Measurements from ENCODE around the gene TRO.

DNA sequence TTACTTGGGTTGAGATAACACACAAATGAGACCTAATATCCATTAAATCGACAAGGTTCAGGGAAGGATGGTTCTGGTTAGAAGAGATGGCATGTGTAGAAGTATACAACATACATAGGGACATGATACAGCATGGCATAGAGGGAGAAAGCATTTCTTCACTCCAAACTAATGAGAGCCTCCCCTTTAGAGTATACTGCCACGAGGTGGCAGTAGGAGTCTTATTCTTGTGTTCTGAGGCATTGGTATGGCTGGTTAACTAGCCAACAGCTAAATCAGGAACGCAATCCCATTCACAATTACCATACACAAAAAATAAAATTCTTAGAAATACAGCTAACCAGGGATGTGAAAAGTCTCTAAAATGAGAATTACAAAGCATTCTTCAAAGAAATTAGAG, 29.1 kb upstream of the TRO start:
- TF ChIP-seq, protein P1, sequence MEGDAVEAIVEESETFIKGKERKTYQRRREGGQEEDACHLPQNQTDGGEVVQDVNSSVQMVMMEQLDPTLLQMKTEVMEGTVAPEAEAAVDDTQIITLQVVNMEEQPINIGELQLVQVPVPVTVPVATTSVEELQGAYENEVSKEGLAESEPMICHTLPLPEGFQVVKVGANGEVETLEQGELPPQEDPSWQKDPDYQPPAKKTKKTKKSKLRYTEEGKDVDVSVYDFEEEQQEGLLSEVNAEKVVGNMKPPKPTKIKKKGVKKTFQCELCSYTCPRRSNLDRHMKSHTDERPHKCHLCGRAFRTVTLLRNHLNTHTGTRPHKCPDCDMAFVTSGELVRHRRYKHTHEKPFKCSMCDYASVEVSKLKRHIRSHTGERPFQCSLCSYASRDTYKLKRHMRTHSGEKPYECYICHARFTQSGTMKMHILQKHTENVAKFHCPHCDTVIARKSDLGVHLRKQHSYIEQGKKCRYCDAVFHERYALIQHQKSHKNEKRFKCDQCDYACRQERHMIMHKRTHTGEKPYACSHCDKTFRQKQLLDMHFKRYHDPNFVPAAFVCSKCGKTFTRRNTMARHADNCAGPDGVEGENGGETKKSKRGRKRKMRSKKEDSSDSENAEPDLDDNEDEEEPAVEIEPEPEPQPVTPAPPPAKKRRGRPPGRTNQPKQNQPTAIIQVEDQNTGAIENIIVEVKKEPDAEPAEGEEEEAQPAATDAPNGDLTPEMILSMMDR (IDR thresholded peaks at IDR 0.05): peak in 1 of 3 donors; percentile 23
- no peak for TF ChIP-seq POLR2AphosphoS5 (IDR thresholded peaks at IDR 0.05)
- TF ChIP-seq POLR2A (IDR thresholded peaks at IDR 0.05): no peak
